Stimulated activated CD4-positive, alpha-beta T cell treated with anti-CD3 and anti-CD28 coated beads, Interleukin-12 subunit alpha, Interleukin-12 subunit beta, amount 100 ng/mL, for 48 hours (primary cell): ENCODE data around the gene LRRIQ4.

ENCODE experiments used
- DNase-seq, 3 donors: peaks; one replicate each; pipeline ENCODE4 v3.0.0-alpha.2; 2020; ENCODE audit warnings: low read depth in 2 of 3, low spot score in 1 of 3

Gene LRRIQ4

DNA sequence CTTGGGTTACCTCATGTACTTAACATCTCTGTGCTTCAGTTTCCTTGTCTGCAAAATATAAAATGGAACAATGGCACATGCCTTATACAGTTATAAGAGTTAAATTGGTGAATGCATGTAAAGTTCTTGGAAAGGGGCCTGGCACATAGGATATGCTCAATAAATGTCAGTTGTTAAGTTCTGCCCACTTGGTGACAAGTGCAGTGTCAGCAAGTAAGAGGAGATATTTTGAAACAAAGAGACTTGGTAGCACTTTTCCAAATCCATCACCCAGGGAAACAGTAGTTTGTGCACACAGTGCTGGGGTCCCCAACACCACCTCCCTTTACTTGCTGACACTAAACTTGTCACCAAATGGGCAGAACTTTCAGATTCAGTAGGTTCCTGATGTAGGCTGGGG, 37.9 kb downstream of the LRRIQ4 start:
- DNase-seq, result no peak

GRCh38 chr3:169855514-169855913, 42.8 kb downstream of the LRRIQ4 start:
- no peak for DNase-seq

DNA sequence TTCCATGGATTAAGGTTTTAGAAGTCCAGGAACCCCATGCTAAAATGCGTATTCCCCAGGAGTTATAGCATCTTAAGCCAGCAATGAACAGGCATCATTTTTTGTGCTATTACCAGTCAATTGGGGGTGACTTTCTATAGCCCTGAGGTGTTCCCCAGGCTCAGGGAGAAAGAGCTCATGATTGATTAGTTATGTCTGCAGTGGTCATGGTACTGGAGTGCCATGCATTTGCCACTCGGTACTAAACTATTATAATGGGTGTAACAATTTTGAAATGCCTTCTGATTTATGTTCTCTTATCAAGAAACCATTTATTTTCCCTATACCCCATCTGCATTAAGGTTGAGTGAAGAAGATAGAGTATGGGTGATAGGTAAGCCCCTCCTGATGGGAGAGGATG, 45.1 kb downstream of the LRRIQ4 start:
- no peak for DNase-seq

- DNase-seq, result no peak
Observed at GRCh38 chr3:169861871-169862270, 49.2 kb downstream of the LRRIQ4 start.

GRCh38 chr3:169863458-169863899, 50.8 kb downstream of the LRRIQ4 start:
- DNase-seq, result peak; percentile 49 to 77 (median 52)

GRCh38 chr3:169864270-169864669, 51.6 kb downstream of the LRRIQ4 start:
- no peak for DNase-seq

GRCh38 chr3:169865176-169865767, 52.6 kb downstream of the LRRIQ4 start:
- no peak for DNase-seq

DNA sequence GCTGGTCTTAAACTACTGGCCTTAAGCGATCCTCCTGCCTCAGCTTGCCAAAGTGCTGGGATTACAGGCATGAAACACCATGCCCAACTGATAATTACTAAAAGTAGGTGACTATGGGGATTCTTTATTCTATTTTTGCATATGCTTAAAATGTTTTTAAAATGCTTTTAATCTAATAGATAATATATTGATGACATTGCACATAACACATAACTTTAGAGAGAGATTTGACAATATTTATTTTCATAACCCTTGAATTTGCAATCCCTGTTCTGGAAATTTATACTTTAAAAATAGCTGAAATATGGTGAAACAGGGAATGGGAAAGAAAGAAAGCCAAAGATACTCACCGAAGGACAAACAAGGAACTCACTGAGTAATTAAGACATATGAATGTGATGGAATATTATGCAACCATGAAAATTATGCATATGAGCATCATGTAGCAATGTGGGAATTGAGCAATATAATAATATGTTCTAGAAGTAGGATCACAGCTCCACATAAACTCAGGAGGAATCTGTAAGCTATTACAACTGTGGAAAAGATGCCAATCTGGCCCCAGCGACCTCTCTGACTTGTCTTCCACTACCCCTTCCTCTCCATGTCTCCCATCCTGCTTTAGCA, 55.0 kb downstream of the LRRIQ4 start:
- DNase-seq, result no peak

DNA sequence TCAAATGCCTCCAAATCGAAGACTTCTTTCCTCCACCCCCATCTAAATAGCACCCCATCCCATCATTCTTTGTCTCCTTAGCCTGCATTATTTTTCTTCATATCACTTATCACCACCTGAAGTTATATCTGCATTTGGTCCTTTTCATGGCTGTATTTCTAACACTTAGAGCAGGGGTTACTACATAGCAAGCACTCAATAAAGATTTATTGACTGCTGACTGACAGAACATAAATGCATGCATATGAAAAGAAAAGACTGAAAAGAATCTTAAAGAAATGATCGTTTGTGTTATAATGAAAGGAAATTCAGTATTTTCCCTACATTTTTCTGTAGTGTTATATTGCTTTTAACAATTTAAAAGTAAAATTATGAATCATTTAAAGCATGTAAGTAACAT, 55.7 kb downstream of the LRRIQ4 start:
- no peak for DNase-seq

DNA sequence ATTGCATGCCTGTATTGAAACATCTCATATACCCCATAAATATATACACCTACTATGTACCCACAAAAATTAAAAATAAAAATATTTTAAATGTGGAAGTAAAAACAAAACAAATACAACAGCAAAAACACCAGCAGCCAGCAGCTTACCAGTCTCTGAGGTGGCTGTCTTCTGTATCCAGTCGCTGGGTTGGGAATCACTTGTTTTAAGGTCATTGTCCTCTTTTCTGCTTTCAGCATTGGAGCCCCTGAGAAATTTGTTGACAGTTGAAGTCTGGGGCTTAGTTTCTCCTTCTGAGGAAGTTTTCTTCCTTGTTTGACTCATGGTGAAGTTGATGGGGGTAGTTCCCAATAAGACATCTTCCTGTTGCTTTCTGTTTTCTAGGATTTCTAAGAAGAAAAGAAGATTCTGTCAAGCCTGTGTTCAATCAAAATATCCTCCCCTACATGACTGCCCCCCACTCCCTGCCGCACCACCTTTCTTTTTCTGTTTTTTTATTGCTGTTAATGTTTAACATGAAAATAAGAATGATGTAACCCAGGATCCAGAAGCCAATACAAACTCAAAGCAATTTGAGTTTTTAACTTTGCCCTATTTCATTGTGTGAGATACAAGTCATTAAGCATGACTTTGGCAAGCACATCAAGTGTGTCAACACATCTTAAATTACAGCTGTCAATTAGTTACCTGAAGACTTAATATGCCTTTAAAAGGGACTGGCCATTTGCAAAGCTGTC, 57.0 kb downstream of the LRRIQ4 start, which contains the start of gene LRRC31:
Gene LRRC31, minus strand, starts transcription at position 452 of the 737 bp plus-strand sequence. Its CDS starts 128 bp downstream, at position 324.
- no peak for DNase-seq

DNA sequence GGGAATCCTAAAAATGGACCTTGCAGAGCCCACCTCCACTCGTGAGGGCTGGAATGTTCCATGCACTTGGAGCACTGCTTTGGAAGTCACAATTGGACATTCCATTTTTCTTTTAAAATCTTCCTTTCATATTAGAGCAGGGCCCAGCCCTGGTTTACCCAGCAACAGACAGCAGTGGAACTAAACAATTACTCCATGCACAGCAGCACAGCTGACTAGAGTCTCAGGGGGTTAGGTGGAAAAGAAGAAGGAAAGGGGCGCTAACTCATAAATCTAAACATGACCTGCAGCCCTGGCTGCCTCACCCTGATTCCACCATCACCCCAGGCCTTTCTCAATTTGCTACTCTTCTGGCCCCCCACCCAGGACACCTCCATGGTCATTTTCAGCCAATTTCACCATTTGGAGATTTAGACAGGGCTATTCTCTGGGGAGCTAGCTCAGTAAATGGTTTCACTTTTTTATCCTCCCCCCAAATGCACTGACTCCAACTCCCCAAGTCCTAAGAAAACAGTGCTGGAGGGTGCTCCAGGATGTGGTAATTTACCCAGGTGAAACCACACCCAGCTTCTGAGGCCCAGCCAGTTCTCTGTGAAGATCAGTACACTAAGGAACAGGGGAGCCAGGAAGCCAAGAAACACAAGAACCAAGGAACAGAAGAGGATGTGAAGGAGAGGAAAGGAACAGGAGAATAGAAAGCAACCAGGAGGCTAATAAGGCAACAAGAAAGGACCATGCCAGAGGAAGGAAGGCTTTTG, 58.6 kb downstream of the LRRIQ4 start:
- no peak for DNase-seq

GRCh38 chr3:169879013-169879557, 66.4 kb downstream of the LRRIQ4 start:
- DNase-seq, result no peak

DNA sequence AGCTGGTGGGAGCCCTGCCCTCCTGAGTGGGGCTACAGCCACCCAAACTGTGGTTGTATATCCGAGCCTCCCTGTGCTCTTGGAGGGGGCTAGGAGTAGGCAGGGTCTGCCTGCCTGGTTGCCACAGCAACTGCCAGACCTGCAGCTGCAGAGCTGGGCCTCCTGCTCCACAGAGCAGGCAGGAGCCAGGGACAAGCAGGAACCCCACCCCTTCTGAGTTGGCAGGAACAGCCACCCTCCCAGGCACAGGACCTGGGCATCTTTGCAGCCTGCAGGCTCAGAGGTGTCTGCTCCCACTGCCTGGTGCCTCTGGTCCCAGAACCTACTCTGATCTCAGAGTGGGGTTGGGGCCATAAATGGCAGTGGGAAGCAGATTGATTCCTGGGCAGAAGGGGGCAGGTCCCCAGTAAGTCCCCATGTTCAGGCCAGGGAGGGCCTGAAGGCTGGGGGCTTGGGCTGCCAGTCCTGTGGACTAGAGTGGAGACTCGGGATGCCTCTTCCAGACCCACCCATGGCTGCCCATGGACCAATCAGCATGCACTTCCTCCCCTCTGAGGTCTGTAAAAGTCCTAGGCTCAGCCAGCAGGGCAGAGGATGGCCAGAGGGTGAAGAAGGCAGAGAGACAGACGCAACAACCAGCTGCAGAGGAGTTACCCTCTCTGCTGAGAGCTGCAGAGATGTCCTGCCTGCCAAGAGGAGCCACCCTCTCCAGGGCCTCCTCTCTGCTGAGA, 67.3 kb downstream of the LRRIQ4 start:
- DNase-seq, result no peak

- DNase-seq, result no peak
Observed at GRCh38 chr3:169880576-169881250, 68.0 kb downstream of the LRRIQ4 start.

GRCh38 chr3:169886671-169887070, 74.0 kb downstream of the LRRIQ4 start:
- DNase-seq, result no peak
